Stimulated activated CD8-positive, alpha-beta memory T cell treated with anti-CD3 and anti-CD28 coated beads, Interleukin-15, amount 100 ng/mL, for 4 hours (primary cell): ENCODE measurements around the gene ZNF189.

ENCODE experiments used
- DNase-seq, 2 donors: peaks; one replicate each; pipeline ENCODE4 v3.0.0-alpha.2; 2020; ENCODE audit warnings: low read depth in 2 of 2

Gene ZNF189

GRCh38 chr9:101450931-101451330 lies 52.3 kb downstream of the ZNF189 start:
- DNase-seq: no peak

- no peak for DNase-seq
These were observed 52.8 kb downstream of the ZNF189 start for GRCh38 chr9:101451498-101451897.

GRCh38 chr9:101453776-101454570 lies 55.3 kb downstream of the ZNF189 start:
- DNase-seq: no peak

GRCh38 chr9:101455656-101456240 lies 57.1 kb downstream of the ZNF189 start:
- no peak for DNase-seq

GRCh38 chr9:101457003-101457402 lies 58.4 kb downstream of the ZNF189 start:
- DNase-seq: no peak

GRCh38 chr9:101458963-101459631 lies 60.4 kb downstream of the ZNF189 start:
- no peak for DNase-seq
